HG03060 (cell line): Measurements from ENCODE around the gene NWD2.
"Not testable (repeated sequence)": the region's sequence is repeated elsewhere in the genome, so short reads cannot be mapped to it uniquely, and the experiment has no call there.

Experiments used
- ATAC-seq: cut with Tn5 transposase; IDR thresholded peaks from one replicate; pipeline ENCODE4 v1.9.1; 2021; ENCODE audit warnings: low read depth, moderate number of reproducible peaks; ENCODE audit not compliant: unreplicated experiment

The NWD2 gene, protein sequence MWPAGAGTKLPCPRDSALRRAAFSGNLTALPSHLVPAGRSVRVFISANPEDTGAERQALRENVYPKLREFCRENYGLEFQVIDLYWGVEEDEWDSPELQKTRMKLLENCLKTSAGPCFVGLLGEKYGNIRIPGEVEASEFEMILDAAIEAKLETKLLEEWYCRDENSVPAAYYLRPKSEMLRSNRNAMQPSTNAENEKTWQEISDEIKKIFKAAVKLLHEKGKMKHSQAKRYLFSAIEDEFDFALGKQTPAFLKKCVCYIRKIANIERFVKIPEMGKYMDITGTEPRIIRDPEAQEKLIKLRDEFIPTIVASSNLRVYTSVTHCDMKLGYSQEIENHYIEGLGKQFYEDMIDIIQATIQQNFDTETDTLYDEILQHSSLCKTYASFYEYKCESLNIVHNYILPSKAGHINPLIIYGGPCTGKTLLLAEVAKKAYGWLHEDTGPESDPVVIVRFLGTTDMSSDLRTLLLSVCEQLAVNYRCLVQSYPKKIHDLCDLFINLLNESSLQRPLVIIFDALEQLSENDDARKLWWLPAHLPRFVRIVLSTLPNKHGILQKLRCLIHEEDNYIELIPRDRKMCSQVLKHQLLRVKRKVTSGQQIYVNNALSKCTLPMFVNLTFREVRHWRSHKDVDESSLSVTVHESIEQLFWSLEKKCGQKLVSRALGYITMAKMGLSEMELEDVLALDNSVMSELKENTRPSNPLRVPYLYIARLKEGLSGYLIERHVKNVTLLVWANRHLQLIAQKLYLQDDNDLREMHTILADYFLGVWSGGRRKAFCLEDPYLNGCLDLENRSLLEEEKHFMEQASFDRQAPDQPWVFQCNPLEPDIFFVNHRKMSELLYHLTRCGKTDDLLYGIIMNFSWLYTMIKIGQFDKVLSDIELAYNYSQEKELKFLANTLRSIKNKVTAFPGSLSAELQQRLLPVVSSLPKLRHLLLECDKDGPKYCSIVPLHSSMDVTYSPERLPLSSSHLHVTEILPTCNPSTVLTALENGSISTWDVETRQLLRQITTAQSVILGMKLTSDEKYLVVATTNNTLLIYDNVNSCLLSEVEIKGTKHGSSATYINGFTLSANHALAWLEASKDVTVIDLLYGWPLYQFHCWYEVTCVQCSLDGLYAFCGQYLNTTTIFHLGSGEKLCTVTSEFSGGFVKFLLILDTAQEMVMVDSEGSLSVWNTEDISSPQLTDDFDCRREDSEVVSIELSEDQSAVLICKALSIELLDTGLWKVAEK (N-terminal part only)

DNA sequence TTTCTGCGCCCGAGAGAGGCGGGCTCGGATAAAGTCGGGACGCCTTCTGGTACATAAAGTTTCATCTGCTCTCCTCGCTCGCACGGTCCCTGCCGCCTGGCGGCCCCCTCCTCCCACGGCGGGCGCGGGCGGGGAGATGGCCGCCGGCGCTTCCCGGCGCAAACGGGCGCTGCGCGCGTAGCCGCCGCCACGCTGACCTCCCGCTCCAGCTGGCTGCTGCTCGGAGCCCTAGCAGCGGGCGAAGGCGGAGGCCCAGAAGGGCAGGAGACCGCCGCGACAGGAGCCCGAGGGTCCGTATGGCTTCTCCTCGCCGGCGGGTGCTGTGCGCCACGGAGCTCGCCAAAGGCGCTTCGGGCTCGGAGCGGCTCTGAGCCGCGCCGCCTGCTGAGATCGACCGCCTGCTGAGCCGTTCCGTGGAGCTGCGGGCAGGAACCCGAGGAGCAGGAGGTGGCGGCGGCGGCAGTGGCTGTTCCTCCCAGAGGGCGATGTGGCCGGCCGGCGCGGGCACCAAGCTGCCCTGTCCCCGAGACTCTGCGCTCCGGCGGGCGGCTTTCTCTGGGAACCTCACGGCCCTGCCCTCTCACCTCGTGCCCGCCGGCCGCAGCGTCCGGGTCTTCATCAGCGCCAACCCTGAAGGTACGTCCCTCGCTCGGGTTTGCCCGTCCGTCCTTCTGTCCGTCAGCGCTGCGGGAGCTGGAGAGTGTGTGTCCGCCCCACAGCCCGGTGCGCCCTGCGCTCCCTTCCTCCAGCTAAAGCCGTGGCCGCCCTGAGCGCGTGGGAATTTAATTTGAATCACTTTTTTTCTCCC, at the start of gene NWD2:
Gene NWD2 (plus strand): TSS at position 161 of the 808 bp plus-strand sequence. CDS start 325 bp downstream, at position 486.
- no peak for ATAC-seq

DNA sequence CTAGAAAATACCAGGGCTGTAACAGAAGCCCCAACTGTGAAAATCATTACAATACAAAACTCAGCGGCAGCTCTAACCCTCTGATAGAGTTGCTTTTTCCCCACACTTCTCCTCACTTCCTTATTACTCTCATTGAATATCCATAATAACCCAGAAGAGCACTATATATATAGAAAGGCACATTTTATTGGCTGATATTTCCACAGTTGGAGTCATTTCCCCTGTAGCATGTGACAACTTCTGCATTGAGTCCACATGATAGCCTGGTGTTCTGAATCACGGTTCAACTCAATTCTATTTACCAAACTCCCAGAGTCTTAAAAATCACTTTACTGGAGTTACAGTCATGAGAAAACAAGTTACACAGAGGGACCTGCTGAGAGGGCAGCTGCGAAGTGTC, 46.6 kb upstream of the NWD2 start:
- ATAC-seq, result no peak

DNA sequence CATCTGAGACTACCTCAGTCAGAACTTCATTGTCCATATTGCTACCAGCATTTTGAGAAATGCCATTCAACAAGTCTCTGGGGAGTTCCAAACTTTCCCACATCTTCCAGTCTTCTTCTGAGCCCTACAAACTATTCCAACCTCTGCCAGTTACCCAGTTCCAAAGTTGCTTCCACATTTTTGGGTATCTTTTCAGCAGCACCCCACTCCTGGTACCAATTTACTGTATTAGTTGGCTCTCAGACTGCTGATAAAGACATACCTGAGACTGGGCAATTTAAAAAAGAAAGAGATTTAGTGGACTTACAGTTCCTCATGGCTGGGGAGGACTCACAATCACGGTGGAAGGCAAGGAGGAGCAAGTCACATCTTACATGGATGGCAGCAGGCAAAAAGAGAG, 39.8 kb upstream of the NWD2 start:
- ATAC-seq, result not testable (repeated sequence)

DNA sequence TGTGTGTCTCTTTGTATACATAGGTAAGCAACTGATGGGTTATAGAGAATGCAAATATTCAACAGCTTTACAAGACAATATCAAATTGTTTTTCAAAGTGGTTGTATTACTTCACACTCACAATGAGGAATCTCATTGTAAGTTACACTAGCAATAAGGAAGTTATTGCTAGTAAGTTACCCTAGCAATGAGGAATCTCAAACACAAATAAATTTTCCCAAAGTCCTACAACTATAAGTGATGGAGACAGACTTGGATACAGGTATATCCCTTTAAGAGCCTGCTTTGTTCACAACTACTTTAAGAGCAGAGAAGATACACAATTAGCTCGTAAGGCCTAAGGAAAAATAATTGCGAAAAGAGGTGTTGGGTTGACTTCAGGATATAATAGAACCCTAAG, 28.3 kb upstream of the NWD2 start:
- ATAC-seq, result no peak

DNA sequence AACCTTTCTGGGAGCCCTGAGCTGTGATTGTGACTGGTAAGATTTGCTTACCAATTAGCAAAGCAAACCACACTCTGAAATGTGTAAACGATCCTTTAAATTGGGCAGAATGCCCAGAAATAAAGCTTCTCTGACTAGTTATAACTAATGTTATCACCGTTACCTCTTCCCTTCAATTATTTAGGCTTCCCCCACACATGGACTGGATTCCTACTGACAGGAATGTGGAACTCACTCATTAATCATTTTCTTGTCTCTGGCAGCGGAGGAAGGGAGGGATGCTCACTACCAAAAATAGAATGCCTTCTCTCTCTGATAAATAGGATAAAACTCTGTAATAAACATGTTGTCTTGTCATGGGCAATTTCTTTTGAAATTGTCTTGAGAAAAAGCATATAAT, 25.3 kb upstream of the NWD2 start:
- ATAC-seq, result no peak

DNA sequence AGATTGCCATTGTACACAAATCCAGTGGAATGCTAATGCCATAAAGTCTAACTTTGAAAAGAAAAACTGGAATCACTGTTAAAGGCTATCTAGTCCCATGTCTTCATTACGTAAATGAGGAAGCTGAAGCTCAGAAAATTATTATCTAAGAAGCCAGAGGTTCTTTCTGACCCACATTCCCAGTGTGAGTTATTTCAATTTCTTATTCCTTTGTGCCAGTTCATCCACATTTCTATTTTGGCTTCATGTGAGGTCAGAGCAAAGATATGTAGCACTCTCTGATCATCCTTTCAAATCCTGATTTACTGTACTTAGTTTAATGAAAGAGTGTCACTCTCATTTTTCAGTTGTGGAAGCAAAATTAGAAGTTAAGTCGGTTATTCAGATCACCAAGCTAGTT, 24.6 kb upstream of the NWD2 start:
- no peak for ATAC-seq

DNA sequence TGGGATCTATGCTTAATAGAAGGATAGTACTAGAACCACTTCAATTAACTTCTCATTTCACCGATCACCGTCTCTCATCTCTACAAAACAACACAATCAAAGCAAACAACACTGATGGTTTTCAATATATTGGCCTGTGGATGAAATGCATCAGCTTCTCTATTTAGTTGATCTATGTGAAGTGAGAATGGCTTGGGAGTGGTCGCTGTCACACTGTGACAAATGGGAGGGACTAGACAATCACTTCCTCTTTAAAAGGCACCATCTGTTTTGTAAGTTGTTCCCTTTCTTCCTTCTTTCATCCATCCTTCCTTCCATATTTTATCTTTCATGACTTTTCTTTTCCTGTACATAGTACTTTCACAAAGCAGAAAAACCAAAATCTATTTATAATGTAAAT, 23.9 kb upstream of the NWD2 start:
- ATAC-seq, result no peak

DNA sequence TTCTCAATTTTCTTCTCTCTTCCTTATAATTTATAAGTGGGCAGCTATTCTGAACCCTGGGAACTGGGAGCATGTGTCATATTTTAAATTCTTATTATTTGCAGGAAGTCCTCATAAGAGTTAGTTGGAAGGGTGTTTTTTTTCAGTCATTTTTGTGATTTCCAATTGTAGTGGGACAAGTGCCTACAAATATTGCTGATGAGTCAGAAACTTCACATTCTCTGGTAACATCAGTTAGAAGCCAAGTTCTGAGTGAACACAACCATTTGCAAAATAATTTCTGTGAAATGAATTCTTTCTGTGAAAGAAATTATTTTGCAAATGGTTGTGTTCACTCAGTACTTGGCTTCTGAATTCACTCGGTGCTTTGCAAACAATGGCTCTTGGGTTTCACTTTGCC, 20.8 kb upstream of the NWD2 start:
- no peak for ATAC-seq

DNA sequence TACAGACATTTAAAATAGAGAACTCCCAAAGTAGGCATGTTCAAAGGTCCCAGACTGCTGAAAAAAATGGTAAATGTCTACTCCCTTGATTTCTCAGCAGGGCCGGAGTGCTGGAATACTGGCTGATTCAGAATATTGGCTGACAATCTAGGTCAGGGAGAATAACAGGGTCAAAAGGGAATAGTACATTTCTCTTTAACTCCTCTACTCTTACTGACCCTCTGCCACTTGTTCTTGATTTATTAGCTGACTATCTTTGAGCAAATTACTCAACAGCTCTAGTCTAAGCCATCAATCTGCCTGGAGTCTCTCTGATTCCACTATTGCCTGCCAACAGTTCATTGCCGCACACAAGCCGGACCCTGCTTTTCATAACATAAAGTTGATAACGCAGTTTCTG, 19.7 kb upstream of the NWD2 start:
- ATAC-seq, result no peak

DNA sequence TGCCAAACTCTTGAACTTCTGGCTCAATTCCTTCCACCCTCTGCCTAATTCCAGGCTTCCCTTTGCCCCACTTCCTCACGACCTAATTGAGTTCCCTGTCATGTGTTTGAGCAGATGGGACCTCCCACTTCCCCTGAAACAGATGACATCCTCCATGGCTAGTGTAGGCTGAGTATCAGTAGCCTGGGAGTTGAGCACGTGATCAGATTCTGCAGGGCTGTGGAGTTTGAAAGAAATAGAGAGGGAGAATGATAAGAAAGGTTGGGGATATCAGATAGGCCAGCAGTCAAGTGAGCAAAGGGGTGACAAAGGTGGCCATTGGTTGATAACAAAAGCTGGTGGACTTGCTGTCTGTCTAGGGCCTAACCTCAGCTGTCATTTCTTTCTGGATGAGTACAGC, 18.8 kb upstream of the NWD2 start:
- no peak for ATAC-seq

DNA sequence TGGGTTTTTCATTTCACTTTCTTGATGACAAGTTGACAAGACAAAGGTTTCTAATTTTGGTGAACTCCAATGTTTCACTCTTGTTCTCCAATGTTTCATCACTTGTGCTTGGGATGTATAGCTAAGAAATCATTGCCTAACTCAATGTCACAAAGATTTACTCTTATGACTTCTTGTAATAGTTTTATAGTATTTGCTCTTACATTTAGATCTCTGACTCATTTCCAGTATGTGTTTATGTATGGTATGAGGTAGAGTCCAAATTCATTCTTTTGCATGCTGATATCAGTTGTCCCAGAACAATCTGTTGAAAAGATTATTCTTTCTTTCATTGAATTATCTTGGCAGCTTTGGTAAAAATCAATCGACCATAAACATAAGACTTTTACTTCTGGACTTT, 12.2 kb upstream of the NWD2 start:
- ATAC-seq, result no peak

DNA sequence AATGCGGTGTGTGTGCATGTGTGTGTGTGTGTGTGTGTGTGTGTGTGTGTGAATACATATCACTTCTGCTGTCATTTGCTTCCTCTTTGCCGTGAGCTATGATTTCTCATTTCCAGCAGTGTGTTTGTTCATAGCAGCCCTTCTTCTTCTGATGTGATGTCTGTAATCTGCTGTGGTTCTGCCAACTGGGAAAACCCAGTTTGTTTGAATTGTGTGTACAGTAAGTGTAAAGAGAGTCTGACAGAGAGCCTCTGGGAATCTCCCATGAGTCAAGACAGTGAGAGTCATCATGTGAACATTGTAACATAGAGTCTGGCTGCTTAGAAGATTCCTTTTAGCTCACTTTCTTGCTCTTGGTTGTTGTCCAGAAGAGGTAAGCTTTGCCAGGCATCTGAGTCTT, 8.4 kb upstream of the NWD2 start:
- ATAC-seq, result no peak

DNA sequence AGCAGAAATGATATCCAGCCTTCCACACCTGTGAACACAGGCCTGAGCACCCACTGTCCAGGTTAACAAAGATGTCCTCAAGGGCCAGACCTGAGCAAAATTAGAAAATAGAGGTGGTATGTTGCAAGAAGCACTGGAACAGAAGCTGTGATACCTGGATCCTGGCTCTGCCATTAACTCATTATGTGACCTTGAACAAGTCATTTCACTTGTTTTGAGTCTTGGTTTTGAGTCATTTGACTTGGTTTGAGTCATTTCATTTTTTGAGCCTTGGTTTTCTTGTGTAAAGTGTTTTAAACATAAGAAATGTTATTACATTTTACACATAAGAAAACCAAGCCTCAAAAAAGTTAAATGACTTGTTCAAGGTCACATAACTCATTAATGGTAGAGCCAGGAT, 2.9 kb upstream of the NWD2 start:
- ATAC-seq, result no peak

DNA sequence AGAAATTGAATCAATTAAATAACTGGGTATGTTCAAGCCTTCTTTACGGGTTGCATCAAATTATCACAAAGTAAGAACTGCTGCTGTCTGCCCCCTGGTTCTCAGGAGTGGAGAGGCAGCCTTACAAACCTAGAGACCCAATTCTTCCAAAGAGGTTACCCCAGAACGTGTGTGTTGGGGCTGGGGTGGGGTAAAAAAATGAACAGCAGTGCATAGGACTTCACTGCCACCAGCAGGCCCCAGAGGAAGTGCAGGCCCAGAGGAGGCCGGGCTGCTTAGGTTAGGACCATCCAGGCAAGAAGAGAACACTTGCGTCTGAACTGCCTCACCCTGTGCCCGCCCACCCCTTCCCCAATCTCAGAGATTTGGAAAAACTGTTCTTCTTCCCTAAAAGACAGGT, 1.5 kb upstream of the NWD2 start:
- ATAC-seq, result no peak

DNA sequence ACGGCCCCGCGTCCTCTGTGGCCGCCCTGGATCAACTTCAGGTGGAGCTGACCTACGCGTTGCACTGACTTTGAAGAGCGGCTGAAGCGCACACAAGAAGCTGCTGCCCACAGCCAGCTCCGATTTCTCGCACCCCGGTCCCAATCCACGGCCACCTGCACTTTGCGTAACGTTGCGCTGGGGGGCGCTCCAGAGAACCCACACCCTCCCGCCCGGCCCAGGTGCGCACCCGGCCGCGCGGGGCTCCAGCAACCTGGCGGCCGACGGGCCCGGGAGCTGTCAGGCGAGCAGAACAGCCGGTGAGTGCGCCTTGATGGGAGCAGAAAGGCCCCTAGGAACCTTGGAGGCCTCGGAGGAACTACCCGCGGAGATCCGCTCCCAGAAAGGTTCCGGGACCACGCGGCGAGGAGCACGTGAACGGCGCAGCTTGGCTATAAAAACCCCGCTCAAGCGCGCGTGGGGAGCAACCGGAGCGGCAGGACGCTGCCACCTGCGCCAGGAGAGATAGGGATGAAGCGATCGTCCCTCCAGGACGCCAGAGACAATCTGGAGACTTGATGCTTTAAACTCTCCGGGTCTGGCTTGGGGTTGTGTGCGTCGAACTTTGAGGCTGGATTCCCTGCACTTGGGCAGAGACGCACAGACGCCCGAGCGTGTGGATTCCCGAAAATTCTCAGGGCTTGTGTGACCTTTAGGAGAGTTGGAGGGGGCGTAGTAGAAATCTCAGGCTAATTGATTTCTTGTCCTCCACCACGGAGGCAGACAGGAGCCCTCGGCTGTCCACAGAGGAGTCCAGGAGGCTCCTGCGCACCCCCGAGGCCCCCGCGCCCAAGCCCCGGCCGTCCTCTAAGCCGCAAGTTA, 591 bp upstream of the NWD2 start:
- no peak for ATAC-seq

DNA sequence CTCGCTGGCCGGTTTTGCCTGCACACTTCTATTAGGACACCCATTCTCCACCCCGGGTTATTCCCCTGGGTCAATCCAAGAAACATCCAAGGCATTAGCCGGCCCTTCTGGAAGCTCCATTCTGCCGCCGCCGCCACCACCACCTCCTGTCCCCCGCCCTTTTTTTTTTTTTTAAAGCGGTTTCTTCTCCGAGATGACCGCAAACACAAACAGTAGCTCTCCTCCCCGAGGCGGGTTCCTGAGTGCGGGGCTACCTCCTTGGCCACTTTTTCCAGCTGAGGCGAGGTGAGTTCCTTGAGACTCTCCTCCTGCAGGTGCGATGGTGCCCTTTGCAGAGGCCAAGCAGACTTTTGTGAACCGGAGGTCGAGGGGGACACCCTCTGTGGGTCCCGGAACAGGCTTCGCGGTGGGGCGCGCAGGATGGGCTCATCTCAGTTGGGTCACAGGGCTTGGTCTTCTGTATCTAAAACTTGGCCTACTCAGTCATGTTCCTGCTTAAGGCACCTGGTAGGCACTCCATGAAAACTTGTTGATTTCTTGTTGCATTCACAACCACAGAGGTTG, 930 bp downstream of the NWD2 start:
- no peak for ATAC-seq

DNA sequence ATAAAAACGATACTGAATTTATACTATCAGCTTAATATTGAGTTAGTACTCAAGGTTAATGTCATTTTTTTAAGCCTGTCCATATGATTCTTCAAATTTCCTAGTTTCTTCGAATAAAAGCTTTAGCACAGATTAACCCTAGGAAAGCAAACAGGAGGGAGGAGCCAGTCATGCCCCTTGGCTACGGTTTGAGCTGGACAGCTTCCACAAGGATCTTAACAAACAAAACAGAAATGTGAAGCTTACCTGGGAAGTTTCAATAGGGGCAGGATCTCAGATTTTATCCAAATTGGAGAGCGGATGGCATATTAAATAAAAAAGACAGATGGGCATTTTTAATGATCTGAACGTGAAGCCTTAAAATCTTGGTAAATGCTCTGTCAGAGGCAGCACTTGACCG, 2.3 kb downstream of the NWD2 start:
- no peak for ATAC-seq

DNA sequence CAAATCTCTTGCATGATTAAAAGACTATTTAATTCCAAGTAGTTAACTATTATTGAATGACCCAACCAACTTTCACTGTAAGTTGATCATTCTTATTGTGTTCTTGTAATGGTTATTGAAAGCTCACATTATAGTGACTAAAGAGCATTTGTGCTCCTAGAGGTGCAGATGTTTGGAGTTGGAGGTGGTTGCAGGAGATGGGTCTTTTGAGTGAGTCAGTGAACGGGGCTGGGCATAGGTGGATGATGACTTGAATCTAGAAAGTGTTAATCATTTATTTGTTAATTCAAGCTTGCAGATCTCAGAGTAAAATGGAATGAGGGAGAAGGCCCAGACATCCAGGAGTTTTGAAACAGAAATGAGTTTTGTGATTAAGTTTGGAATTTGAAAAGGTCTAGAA, 13.7 kb downstream of the NWD2 start:
- ATAC-seq, result no peak

DNA sequence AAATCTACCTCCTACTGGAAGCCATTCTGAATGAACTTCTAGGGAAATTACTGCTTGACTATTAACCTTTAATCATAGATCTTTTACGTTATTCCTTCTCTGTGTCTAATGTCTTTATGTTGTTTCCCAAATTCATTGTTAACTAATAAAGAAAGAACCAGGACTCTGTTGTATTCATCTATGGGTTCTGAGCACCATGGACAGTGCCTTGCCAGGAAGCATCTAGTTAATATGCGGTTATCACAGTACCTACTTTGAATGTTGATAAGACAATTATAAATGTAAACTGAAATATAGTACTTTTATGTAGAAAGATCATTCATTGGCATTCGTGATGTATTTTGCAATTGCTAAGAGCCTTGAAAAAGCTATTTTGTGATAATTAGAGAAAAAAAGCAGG, 23.8 kb downstream of the NWD2 start:
- ATAC-seq, result no peak
